NCI-H345 treated with DMSO at 0.1 percent for 48 hours (cell line): ENCODE measurements around the gene FAAP24.
"Not testable (repeated sequence)": the region's sequence is repeated elsewhere in the genome, so short reads cannot be mapped to it uniquely, and the experiment has no call there.

ENCODE experiments used
- DNase-seq: peaks from one replicate; lab custom pipeline; 2025; ENCODE audit not compliant: unreplicated experiment; lab: John Stamatoyannopoulos, UW

FAAP24 gene, protein sequence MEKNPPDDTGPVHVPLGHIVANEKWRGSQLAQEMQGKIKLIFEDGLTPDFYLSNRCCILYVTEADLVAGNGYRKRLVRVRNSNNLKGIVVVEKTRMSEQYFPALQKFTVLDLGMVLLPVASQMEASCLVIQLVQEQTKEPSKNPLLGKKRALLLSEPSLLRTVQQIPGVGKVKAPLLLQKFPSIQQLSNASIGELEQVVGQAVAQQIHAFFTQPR

DNA sequence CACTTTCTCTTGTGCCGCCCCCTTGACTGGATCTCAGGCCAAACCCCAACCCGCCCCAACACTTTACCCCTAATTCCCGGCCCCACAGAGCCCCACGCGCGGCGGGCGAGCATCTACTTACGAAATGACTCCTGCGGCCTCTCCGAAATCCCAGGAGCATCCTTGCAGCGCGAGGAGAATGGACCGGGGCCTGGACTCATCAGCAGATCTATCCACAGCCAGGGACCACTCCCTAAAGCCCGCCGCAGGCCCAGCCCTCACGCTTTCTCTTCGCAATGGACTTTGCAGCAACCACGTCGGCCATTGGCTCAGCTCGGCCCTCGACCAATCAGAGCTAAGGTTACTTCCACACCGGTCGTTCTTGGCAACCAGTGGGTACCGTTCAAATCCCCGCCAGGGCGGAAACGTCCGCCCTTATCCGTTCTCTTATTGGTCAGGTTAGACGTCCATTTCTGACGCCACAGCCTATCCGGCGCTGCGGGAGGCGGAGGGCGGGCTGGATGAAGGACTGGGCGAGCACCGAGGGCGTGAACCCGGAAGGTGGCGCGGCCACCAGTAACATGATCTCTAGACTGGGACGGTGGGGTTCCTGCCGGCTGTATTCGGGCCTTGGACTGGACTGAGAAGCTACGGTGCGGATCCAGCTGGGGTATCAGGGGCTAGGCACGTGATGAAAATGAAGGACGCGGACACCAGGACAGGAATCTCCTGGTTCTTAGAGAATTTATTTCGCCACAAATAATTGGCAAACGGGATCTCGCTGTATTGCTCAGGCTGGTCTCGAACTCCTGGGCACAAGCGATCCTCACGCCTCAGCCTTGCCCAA, at the start of gene FAAP24, which contains the start of gene CEP89:
FAAP24 (plus strand) TSS at position 528 of the 826 bp plus-strand sequence. CDS start 955 bp downstream, outside the sequence.
CEP89 (minus strand) TSS at position 244 of the 826 bp plus-strand sequence; CDS start at position 160, 84 bp downstream.
- peak; percentile 100 for DNase-seq

DNA sequence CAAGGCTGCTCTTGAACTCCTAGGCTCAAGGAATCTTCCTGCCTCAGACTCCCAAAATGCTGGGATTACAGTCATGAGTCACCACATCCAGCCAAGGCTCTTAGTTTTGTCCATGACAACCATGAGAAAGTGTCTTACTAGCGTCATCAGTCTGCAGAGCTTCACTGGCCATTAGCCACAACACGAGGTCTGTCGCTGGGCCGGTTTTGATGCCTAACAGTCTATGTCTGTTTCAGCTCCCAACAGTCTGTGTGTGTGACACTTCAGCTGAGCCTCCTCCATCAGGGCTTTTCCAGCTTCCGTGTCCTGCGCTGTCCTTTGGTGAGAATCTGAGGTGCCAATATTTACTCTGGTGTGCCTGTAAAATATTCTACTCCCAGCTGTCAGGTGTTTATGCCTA, 47.8 kb upstream of the FAAP24 start:
- no peak for DNase-seq

DNA sequence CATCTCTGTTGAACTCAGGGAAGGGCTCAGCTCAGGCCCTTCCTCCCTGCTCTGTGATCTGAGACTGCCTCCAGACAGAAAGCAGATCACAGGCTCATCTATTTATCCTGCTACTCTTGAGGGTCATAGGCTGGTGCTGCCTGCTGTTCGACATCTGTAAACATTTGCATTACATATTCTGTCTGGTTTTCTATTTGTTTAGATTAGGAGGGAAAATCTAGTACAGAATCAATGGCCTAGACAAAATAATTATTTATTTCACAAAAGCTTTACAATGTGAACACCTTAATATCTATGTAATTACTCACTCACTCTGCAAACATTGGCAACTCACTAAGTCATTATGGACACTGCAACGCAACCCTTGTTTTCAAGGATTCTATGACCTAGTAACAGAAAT, 43.2 kb upstream of the FAAP24 start:
- no peak for DNase-seq

DNA sequence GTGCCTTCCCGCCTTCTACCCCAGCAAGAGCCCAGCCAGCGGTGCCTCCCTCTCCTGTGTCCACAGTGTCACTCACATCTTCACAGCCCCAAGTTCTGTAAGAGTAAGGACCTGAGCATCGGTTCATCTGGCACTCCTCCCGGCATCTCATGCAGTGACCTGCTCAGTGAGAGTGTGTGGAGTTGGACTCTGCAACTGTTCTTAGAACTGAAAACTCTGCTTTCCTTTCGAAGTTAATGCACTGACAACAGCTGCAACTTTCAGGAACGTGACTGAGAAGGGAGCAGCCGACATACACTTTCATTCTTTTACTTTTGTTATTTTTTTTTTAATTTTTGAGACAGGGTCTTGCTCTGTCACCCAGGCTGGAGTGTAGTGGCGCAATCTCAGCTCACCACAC, 41.5 kb upstream of the FAAP24 start:
- DNase-seq: no peak

DNA sequence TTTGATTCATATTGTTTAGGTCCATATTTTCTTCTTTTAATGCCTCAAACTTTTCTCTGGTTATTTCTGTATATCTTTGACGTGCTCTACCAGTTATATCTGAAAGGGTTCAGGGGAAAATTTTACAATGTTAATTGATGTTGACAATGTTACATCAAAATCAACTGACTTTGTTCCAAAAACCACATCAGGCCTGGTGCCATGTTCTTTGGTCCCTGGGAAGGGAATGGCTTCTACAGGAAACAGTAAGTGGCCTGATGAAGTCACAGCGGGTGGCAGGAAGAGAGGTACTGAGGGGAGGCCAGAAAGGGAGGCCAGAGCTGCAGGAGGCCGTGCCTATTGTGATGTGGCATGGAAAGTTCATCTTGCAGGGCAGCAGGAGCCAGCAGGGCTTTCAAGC, 38.5 kb upstream of the FAAP24 start:
- no peak for DNase-seq

DNA sequence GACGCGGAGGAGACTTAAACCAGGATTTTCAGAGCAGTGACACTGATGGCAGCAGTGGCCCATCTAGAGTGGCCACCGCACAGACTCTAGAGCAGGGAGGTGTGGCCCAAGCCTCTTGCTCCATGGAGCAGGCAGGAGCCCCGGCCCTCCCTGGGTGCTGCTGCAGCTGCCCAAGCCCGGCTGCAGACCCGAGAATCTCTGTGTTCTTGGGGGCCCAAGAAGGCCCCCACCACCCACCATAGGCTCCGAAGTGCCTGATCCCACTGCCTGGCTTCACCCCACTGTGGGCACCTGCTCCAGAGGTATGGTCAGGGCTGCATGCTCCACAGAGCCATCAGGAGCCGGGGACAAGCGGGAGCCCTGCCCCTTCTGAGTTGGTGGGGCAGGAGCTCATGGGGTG, 36.4 kb upstream of the FAAP24 start:
- DNase-seq: no peak

DNA sequence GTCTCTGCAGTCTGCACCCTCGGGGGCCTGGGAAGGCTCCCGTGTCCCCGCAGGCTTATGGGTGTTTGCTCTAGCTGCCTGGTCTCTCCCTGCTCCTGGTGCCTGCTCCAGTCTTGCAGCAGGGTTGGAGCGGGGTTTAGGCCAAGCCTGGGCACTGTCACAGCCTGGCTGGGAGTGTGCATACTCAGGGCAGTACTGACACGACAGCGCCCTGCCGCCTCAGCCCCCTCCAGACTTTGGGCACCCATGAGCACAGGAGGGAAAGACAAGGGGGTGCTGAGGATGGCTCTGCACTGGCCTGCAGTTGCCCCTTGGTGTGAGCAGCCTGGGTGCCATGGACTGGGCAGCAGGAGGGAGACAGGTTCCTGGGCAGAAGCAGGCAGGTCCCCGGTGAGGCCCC, 36.0 kb upstream of the FAAP24 start:
- DNase-seq: no peak

DNA sequence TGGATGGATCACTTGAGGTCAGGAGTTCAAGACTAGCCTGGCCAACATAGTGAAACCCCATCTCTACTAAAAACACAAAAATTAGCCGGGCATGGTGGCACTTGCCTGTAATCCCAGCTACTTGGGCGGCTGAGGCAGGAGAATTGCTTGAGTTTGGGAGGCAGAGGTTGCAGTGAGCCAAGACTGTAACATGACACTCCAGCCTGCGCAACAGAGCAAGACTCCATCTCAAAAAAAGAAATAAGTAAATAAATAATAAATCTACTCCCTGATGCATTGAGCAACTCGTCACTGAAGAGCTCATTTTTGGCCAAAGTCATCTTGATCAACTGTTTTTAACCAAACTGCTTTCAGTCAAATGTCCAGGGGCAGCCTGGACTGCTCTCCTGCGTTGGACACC, 30.8 kb upstream of the FAAP24 start:
- DNase-seq: not testable (repeated sequence)

DNA sequence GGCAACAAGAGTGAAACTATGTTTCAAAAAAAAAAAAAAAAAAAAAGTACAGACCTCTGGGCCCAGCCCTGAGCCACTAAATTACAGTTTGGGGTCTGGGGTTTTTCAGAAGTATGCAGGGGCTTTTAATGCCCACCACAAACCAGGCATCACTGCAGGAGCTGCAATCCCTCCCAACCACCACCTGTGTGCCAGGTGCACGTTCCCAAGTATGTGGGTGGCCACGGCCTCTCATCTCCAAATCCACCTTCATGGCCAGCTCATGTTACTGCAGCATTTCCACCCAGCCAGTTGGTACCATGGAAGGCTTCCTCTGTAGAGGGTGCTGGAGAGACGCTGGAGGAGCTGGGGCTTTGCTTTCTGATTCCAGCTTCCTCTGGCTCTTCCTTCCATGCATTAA, 26.8 kb upstream of the FAAP24 start:
- DNase-seq: no peak

DNA sequence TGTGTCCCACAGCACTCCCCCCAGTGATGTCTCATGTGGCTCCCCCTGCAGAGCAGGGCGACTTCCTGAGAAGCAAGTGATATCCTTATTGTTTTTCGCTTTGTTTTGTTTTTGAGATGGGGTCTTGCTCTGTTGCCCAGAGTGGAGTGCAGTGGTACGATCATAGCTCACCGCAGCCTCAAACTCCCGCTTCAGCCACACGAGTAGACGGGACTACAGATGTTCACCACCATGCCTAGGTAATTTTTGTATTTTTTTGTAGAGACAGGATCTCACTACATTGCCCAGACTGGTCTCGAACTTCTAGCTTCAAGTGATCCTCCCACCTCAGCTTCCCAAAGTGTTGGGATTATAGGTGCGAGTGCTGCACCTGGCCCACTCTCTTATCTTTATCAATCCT, 5.3 kb upstream of the FAAP24 start:
- DNase-seq: no peak

DNA sequence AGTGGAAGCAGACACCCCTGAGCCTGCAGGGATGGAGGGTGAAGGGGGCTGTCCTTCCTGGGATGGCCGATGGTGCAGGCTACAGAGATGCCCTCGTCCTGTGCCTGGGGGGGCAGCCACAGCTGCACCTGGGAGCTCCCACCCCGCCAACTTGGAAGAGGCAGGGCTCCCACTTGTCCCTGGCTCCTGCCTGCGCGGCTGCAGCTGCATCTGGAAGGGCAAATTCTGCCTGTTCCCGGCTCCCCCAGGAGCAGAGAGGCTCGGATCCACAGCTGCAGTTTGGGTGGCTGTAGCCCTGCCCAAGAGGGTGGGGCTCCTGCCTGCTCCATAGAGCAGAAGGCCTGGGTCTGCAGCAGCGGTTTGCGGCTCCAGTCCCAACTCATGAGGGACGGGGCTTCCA, 2.5 kb upstream of the FAAP24 start:
- no peak for DNase-seq

DNA sequence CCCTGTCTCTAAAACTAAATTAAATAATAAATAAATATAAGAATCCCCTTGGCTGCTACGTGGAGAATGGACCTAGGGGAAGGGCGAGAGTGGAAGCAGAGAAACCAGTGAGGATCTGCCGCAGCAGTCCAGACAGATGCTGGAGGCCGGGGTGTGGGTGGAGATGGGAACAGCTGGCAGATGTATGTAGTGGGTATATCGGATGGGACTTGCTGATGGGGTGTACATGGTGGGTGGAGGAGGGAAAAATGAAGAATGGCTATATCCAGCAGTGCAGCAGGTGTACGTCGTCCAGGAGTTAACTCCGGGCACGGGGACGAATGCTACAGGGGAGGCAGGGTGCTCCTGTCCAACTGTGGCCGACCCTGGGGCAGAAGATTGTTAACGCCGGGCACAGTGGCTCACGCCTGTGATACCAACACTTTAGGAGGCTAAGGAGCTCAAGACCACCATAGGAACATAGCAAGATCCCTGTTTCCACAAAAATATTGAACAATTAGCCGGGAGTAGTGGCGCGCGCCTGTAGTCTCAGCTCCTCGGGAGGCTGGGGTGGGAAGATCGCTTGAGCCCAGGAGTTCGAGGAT, 938 bp upstream of the FAAP24 start:
- DNase-seq: no peak

DNA sequence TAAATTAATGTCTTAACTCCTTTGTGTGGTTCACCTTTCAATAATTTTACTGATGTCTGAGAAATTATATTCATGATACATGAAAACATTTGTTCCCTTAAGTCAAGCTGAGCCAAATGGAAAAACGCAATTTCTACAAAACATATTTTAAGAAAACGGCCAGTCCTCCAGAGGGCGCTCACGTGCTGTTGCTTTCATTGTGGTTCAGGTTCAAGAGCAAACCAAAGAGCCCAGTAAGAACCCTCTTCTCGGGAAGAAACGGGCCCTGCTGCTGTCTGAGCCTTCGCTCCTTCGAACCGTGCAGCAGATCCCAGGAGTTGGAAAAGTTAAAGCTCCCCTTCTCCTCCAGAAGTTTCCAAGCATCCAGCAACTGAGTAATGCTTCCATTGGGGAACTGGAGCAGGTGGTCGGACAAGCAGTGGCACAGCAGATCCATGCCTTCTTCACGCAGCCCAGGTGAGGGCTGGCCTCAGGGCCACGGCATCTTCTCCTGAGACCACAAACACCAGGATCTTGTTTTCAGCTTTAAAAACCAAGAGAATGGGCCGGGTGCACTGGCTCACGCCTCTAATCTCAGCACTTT, 4.3 kb downstream of the FAAP24 start:
- DNase-seq: peak; percentile 73

DNA sequence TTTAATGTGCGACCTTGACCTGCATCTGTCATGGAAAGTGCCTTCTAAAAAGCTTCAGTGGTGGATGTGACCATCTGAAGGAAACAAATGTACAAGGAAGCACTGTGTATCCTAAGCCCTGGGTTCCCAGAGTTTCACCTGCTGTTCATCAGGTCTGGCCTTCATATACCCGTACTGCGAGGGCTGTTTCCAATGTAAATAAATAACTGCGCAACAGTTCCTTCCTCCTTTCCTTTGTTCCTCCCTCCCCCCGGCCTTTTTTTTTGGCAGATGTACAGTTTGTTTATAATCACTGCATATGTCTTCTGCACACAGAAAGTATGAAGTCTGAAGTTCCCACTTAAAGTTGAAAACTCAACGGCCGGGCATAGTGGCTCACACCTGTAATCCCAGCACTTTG, 5.2 kb downstream of the FAAP24 start:
- no peak for DNase-seq

DNA sequence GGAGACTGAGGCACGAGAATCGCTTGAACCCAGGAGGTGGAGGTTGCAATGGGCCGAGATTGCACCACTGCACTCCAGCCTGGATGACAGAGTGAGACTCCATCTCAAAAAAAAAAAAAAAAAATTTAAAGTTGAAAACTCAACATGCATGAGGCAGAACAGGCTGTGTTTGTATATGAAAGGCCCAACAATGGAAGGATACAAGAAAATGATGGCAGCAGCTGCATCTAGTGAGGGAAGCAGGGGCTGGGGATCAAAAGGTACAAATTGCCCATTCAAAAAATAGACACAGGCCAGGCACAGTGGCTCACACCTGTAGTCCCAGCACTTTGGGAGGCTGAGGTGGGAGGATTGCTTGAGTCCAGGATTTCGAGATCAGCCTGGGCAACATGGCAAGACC, 5.8 kb downstream of the FAAP24 start:
- not testable (repeated sequence) for DNase-seq

DNA sequence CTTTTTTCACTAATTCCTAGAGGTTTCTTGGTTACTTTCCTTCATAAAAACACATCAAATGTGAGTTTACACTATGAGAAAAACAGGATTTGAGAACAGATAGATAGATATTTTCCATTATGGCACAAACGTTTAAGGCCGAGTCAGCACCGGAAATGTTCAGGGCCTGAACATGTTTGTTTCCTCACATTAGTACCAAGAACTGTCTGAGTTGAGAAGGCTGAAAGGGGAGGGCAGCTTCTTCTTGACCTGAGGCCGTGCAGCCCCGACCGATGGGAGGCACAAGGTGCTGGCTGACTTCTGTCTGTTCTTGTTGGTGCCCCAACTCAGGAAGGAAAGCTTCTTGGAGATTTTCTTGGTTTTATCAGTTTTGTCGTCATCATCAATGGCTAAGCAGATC, 7.8 kb downstream of the FAAP24 start:
- DNase-seq: not testable (repeated sequence)

DNA sequence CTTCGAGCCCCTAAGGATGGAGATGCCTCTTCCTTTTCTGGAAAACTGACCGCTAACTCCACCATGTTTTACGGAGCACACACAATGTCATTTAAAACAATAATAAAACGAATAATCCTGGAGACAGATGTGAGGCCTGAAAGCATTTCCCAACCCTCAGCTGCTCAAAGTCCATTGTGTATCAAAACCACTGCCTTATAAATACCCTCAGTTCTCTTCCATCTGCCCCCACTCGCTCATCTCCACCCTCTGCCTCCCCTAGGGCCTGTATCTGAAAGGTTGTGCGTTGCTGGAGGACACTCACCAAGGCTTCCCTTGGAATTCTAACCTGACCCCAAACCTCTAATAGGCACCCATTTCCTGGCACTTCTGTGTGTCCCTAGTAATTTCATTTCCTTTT, 10.4 kb downstream of the FAAP24 start:
- DNase-seq: not testable (repeated sequence)

DNA sequence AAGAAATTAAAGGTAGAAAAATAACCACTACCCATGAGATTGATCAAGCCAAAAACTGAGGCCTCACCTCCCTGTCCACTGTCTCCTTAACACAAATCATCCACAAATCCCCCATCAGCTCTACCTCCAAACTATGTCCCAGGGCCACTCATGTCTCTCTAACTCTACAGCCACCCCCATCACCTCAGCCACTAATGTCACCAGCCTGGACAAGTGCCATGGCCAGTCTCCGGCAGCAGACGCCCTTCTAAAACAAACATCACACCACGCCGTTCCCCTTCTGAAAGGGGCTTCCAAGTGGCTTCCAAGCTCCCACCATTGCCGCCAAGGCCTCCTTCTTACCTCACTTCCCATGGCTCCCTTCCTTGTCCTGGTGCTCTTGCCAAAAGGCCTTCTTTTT, 16.2 kb downstream of the FAAP24 start:
- not testable (repeated sequence) for DNase-seq

DNA sequence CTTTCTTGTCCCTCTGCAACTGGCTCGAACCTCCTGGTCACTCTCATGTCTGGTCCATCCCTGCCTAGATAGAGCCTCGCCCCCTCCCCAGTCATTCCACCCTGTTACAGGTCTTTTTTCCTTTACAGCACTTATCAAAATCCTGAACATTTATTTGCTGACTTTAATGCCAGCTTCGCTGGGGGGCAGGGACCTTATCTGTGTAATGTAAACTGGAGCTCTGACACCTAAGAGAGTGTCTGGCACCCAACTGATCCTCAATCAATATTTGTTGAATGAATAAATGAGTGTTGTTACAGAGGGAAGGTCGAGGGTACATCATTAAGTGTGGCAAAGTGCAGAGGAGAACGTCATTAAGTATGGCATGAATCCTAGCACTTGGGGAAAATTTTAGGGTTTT, 16.7 kb downstream of the FAAP24 start:
- DNase-seq: no peak

DNA sequence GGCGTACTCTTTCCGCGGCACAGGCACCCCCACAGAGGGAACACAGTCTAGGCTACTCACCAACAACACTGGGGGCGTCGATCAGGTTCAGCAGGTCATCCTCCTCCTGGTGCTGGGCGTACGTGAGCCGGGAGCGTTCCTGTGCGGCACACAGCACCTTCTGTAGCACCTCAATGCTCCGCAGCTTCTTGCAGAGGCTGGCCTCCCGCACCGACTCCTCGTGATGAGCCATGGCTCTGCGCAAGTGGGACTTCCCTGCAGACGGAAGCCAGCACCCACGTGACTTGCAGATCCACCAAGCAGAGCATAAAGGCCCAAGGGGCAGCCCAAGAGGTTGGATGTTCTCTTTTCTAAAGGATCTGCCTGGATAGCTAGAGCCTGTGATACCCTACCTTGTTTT, 23.9 kb downstream of the FAAP24 start:
- not testable (repeated sequence) for DNase-seq

DNA sequence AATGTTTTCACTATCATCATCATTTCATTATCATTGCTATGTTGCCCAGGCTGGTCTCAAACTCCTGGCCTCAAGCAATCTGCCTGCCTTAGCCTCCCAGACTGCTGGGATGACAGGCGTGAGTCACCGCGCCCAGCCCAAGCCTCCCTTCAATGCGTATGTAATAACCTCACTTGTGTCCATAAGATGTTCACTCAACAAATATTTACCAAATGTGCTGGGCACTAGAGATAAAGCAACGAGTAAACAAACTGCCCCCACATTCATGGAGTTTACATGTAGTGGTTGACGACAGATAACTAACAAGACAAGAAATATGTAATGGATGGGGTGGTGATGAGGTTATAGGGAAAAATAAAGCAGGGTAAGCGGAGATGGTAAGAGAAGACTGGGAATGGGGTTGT, 25.0 kb downstream of the FAAP24 start:
- DNase-seq: not testable (repeated sequence)
